NB4 (cell line): Measurements from ENCODE around the gene CREB3L1.
A peak's percentile ranks its signal among the peaks of the same experiment; 100 is the strongest.

ENCODE experiments used
- CTCF ChIP-seq: IDR thresholded peaks from one replicate; pipeline ENCODE4 v1.5.1; 2012; ENCODE audit warnings: low read depth, low read length
- MAX ChIP-seq: IDR thresholded peaks from 2 replicates; pipeline ENCODE4 v1.6.1; 2011; ENCODE audit warnings: low read depth, low read length
- MYC ChIP-seq: IDR thresholded peaks from 2 replicates; pipeline ENCODE4 v1.6.1; 2011; ENCODE audit warnings: low read depth, low read length
- POLR2A ChIP-seq: IDR thresholded peaks from 2 replicates; pipeline ENCODE4 v1.6.1; 2011; ENCODE audit warnings: mild to moderate bottlenecking; ENCODE audit not compliant: insufficient read length; ENCODE audit errors: extremely low read depth

- TF ChIP-seq CTCF (no peak), POLR2A (no peak), MAX (no peak), MYC (peak; percentile 42; the same call in 1 of the 2 replicates)
Observed at GRCh38 chr11:46345131-46345597, 67.7 kb downstream of the CREB3L1 start.
